Measurements from ENCODE around the gene DEPDC4. TPM values are rescaled to one million over a fixed set of nuclear protein-coding genes. Genes with fewer than 3 reads are reported as not detected.

DEPDC4 gene
- total RNA-seq, 3 donors from 2014 or later (not counting 1 experiment from before 2014, with no cell fraction given): 0.16 TPM; not detected in 2

DNA sequence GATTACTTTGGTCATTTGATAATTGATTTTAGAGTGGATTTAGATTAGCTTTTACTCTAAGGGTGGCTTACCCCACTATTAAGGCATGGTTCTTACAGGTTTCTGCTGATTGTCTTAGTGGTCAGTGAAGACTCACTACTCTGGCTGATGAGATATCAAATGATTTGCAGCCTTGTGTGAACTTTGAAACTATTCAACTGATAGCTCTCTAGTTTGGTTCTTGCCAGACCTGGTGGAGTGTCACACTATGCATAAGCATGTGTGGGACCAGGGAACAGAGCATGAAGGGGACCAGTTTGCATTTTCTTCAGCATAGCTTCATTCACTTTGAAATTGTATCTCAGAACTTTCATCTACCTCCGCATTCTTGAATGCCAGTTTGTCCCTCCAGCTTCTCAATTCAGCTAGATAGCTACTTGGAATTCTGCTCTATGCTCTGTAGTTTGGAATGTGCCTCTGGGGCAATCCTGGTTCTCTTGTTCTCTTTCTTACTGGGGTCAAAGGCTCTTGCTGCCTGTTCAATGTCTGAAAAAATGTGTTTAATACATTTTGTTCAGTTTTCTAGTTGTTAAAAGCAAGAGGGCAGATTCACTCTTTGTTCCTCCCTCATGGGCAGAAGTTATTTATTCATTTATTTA is 12.8 kb upstream of the DEPDC4 start:
- Histone ChIP-seq H3K27me3 (ENCODE audit: control insufficient read depth, insufficient read depth, low read length) (no peaks in the 10 kb centered on the region), H3K27ac (ENCODE audit: low read length) (no peak overlapping the region), H3K9me3 (ENCODE audit: control insufficient read depth, insufficient read depth, low read length) (no peaks in the 10 kb centered on the region), H3K4me3 (ENCODE audit: low read length) (no peak overlapping the region), H3K36me3 (ENCODE audit: control insufficient read depth, insufficient read depth, low read length) (peaks cover 6% of the 10 kb centered on the region), H3K4me1 (ENCODE audit: control insufficient read depth, insufficient read depth, low read length) (no peaks in the 10 kb centered on the region)
- no peak overlapping the region for H3K4me3 Mint-ChIP-seq
- H3K27ac Mint-ChIP-seq: no peak overlapping the region
- H3K9me3 Mint-ChIP-seq: no peaks in the 10 kb centered on the region
- H3K36me3 Mint-ChIP-seq: no peaks in the 10 kb centered on the region
- no peak for TF ChIP-seq CTCF (IDR thresholded peaks at IDR 0.05)
- intact Hi-C loops (cut with micrococcal nuclease): no loop called here
- no peak for ATAC-seq
- WGBS (ENCODE audit: insufficient coverage): 100% methylated on average over 1 of the region's 1 CpG
- H3K27me3 Mint-ChIP-seq (ENCODE audit: low read depth in 2 of 2): no peaks in the 10 kb centered on the region
- H3K4me1 Mint-ChIP-seq: peaks cover 29% of the 10 kb centered on the region in 2 donors
- DNase-seq: no peak

- H3K27ac Mint-ChIP-seq: no peak overlapping the region
- H3K36me3 Mint-ChIP-seq: no peaks in the 10 kb centered on the region
- TF ChIP-seq CTCF (IDR thresholded peaks at IDR 0.05): no peak
- H3K27ac ChIP-seq (ENCODE audit: low read length): no peak overlapping the region
- ATAC-seq (no peak), DNase-seq (no peak)
- no peaks in the 10 kb centered on the region for H3K9me3 ChIP-seq (ENCODE audit: control insufficient read depth, insufficient read depth, low read length)
- peaks cover 29 to 35% of the 10 kb centered on the region in 2 donors for H3K4me1 Mint-ChIP-seq
- H3K27me3 Mint-ChIP-seq (ENCODE audit: low read depth in 2 of 2): no peaks in the 10 kb centered on the region
- intact Hi-C loops (cut with micrococcal nuclease): no loop called here
- H3K9me3 Mint-ChIP-seq: no peaks in the 10 kb centered on the region
- H3K36me3 ChIP-seq (ENCODE audit: control insufficient read depth, insufficient read depth, low read length): peaks cover 4% of the 10 kb centered on the region
- WGBS (ENCODE audit: insufficient coverage): 95% methylated on average over 7 of the region's 7 CpGs
- no peak overlapping the region for H3K4me3 ChIP-seq (ENCODE audit: low read length)
- no peak overlapping the region for H3K4me3 Mint-ChIP-seq
- H3K4me1 ChIP-seq (ENCODE audit: control insufficient read depth, insufficient read depth, low read length): no peaks in the 10 kb centered on the region
- H3K27me3 ChIP-seq (ENCODE audit: control insufficient read depth, insufficient read depth, low read length): no peaks in the 10 kb centered on the region
These were observed 12.3 kb upstream of the DEPDC4 start for GRCh38 chr12:100279159-100279558.

GRCh38 chr12:100274291-100274690 is 7.4 kb upstream of the DEPDC4 start:
- Histone ChIP-seq H3K27me3 (ENCODE audit: control insufficient read depth, insufficient read depth, low read length) (no peaks in the 10 kb centered on the region), H3K4me1 (ENCODE audit: control insufficient read depth, insufficient read depth, low read length) (no peaks in the 10 kb centered on the region), H3K36me3 (ENCODE audit: control insufficient read depth, insufficient read depth, low read length) (no peaks in the 10 kb centered on the region), H3K9me3 (ENCODE audit: control insufficient read depth, insufficient read depth, low read length) (no peaks in the 10 kb centered on the region), H3K27ac (ENCODE audit: low read length) (no peak overlapping the region), H3K4me3 (ENCODE audit: low read length) (no peak overlapping the region)
- Mint-ChIP-seq H3K9me3 (no peaks in the 10 kb centered on the region), H3K36me3 (no peaks in the 10 kb centered on the region), H3K4me3 (no peak overlapping the region), H3K27me3 (ENCODE audit: low read depth in 2 of 2) (no peaks in the 10 kb centered on the region), H3K27ac (no peak overlapping the region), H3K4me1 (peaks cover 42 to 48% of the 10 kb centered on the region in 2 donors)
- no peak for TF ChIP-seq CTCF (IDR thresholded peaks at IDR 0.05)
- ATAC-seq (no peak), DNase-seq (no peak)
- WGBS (ENCODE audit: insufficient coverage): 100% methylated on average over 2 of the region's 2 CpGs
- intact Hi-C loops (cut with micrococcal nuclease): no loop called here

GRCh38 chr12:100273782-100274181 is 6.9 kb upstream of the DEPDC4 start:
- H3K4me3 Mint-ChIP-seq: no peak overlapping the region
- Histone ChIP-seq H3K4me3 (ENCODE audit: low read length) (no peak overlapping the region), H3K9me3 (ENCODE audit: control insufficient read depth, insufficient read depth, low read length) (no peaks in the 10 kb centered on the region), H3K27me3 (ENCODE audit: control insufficient read depth, insufficient read depth, low read length) (no peaks in the 10 kb centered on the region), H3K4me1 (ENCODE audit: control insufficient read depth, insufficient read depth, low read length) (no peaks in the 10 kb centered on the region), H3K27ac (ENCODE audit: low read length) (no peak overlapping the region), H3K36me3 (ENCODE audit: control insufficient read depth, insufficient read depth, low read length) (no peaks in the 10 kb centered on the region)
- H3K27ac Mint-ChIP-seq: no peak overlapping the region
- no peak for ATAC-seq
- H3K27me3 Mint-ChIP-seq (ENCODE audit: low read depth in 2 of 2): no peaks in the 10 kb centered on the region
- no peaks in the 10 kb centered on the region for H3K36me3 Mint-ChIP-seq
- intact Hi-C loops (cut with micrococcal nuclease): no loop called here
- 100% methylated on average over 1 of the region's 4 CpGs for WGBS (ENCODE audit: insufficient coverage)
- H3K4me1 Mint-ChIP-seq: peaks cover 42 to 48% of the 10 kb centered on the region in 2 donors
- H3K9me3 Mint-ChIP-seq: no peaks in the 10 kb centered on the region
- no peak for DNase-seq
- no peak for TF ChIP-seq CTCF (IDR thresholded peaks at IDR 0.05)

Measured in natural killer cell (primary cell).